ENCODE measurements around the gene SLC35E4. TPM values are rescaled to one million over a fixed set of nuclear protein-coding genes. Genes with fewer than 3 reads are reported as not detected.

Gene SLC35E4
- total and polyA plus RNA-seq, 2 experiments from 2014 or later, result 2.6 to 11.3 TPM

DNA sequence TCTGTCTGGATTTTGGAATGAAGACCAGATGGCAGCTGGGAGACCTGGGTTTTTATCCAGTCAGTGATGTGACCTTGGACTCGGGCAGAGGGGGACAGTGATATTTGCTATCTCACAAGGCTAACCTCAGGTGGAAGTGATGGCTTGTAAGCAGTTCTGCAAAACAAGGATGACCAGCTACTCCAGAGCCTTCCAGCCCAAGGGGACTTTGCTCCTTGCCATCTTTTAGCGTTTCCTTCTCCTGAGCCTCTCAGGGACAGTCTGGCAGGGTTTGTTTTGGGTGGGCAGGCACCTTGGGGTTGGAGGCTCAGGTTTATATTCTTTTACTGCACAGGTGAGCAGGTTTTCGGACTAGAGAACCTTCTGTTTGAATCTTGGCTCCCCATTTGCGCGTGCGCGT lies 49.6 kb downstream of the SLC35E4 start:
- Histone ChIP-seq H3K36me3 (ENCODE audit: insufficient read depth) (no peaks in the 10 kb centered on the region), H4K20me1 (replicated peaks; ENCODE audit: insufficient read depth) (no peaks in the 10 kb centered on the region), H3K27ac (ENCODE audit: low read depth) (no peak overlapping the region), H3K27me3 (ENCODE audit: insufficient read depth) (no peaks in the 10 kb centered on the region), H3K4me3 (no peak overlapping the region), H3K9me2 (ENCODE audit: insufficient read depth) (no peaks in the 10 kb centered on the region), H3K79me2 (replicated peaks; ENCODE audit: insufficient read depth) (no peaks in the 10 kb centered on the region), H3K4me2 (no peak overlapping the region), H3F3A (replicated peaks; ENCODE audit: low read depth) (no peaks in the 10 kb centered on the region), H3K4me1 (ENCODE audit: insufficient read depth) (peaks cover 15% of the 10 kb centered on the region; the same call in 1 of the 2 replicates), H2AFZ (peak overlapping the region; percentile 39; the same call in 1 of the 2 replicates)
- H3K27me3 Mint-ChIP-seq (ENCODE audit: insufficient read depth, low read depth, poor library complexity), result peaks cover 5% of the 10 kb centered on the region
- no peak overlapping the region for H3K27ac Mint-ChIP-seq
- no peaks in the 10 kb centered on the region for H3K9me3 Mint-ChIP-seq
- DNase-seq (ENCODE audit: low spot score), result no peak
- no peak for ATAC-seq
- H3K4me3 Mint-ChIP-seq, result no peak overlapping the region
- H3K36me3 Mint-ChIP-seq (ENCODE audit: low read depth), result no peaks in the 10 kb centered on the region
- TF ChIP-seq JUNB (IDR thresholded peaks at IDR 0.05; ENCODE audit: unreplicated experiment) (no peak), ZNF331 (CRISPR knock-in tag; IDR thresholded peaks at IDR 0.05; ENCODE audit: low read depth) (no peak), POLR2AphosphoS5 (IDR thresholded peaks at IDR 0.05; ENCODE audit: low read depth) (no peak), CREB1 (CRISPR knock-in tag; IDR thresholded peaks at IDR 0.05; ENCODE audit: low read depth) (no peak), EZH2phosphoT487 (IDR thresholded peaks at IDR 0.05; ENCODE audit: unreplicated experiment) (no peak), NANOG (IDR thresholded peaks at IDR 0.05; ENCODE audit: borderline replicate concordance) (no peak)
- TF ChIP-seq, protein P1, sequence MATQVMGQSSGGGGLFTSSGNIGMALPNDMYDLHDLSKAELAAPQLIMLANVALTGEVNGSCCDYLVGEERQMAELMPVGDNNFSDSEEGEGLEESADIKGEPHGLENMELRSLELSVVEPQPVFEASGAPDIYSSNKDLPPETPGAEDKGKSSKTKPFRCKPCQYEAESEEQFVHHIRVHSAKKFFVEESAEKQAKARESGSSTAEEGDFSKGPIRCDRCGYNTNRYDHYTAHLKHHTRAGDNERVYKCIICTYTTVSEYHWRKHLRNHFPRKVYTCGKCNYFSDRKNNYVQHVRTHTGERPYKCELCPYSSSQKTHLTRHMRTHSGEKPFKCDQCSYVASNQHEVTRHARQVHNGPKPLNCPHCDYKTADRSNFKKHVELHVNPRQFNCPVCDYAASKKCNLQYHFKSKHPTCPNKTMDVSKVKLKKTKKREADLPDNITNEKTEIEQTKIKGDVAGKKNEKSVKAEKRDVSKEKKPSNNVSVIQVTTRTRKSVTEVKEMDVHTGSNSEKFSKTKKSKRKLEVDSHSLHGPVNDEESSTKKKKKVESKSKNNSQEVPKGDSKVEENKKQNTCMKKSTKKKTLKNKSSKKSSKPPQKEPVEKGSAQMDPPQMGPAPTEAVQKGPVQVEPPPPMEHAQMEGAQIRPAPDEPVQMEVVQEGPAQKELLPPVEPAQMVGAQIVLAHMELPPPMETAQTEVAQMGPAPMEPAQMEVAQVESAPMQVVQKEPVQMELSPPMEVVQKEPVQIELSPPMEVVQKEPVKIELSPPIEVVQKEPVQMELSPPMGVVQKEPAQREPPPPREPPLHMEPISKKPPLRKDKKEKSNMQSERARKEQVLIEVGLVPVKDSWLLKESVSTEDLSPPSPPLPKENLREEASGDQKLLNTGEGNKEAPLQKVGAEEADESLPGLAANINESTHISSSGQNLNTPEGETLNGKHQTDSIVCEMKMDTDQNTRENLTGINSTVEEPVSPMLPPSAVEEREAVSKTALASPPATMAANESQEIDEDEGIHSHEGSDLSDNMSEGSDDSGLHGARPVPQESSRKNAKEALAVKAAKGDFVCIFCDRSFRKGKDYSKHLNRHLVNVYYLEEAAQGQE (IDR thresholded peaks at IDR 0.05; ENCODE audit: unreplicated experiment), result no peak
- peaks cover 15% of the 10 kb centered on the region for H3K4me1 Mint-ChIP-seq

DNA sequence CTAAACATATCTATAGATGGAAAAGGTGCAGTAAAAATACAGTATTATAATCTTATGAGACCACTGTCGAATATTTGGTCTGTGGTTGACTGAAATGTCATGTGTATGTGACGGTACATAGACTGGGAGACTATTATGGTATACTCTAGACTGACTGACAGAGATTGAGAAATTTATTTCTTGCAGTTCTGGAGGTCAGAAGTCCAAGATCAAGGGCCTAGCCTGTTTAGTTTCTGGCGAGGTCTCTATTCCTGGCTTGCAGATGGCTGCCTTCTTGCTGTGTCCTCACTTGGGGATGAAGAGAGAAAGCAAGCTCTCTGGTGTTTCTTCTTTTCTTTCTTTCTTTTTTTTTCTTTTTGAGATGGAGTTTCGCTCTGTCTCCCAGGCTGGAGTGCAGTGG lies 51.8 kb downstream of the SLC35E4 start:
- no peak overlapping the region for H3K4me2 ChIP-seq
- H3K4me1 Mint-ChIP-seq, result 0 out of 3 replicates have a peak, but pooled peaks cover 2% of the 10 kb centered on the region
- H3K9me2 ChIP-seq (ENCODE audit: insufficient read depth), result no peaks in the 10 kb centered on the region
- TF ChIP-seq STAT1 (IDR thresholded peaks at IDR 0.05; ENCODE audit: unreplicated experiment), result no peak
- H2AFZ ChIP-seq, result no peak overlapping the region
- H3K36me3 Mint-ChIP-seq (ENCODE audit: low read depth), result no peaks in the 10 kb centered on the region
- DNase-seq (ENCODE audit: low spot score) (no peak), ATAC-seq (no peak)
- H3K4me3 Mint-ChIP-seq, result no peak overlapping the region
- H4K20me1 ChIP-seq (replicated peaks; ENCODE audit: insufficient read depth), result no peaks in the 10 kb centered on the region
- H3K27ac Mint-ChIP-seq, result no peak overlapping the region
- H3K4me3 ChIP-seq, result no peak overlapping the region
- no peaks in the 10 kb centered on the region for H3K36me3 ChIP-seq (ENCODE audit: insufficient read depth)
- no peaks in the 10 kb centered on the region for H3K9me3 Mint-ChIP-seq
- H3F3A ChIP-seq (replicated peaks; ENCODE audit: low read depth), result no peaks in the 10 kb centered on the region
- no peak overlapping the region for H3K27ac ChIP-seq (ENCODE audit: low read depth)
- H3K79me2 ChIP-seq (replicated peaks; ENCODE audit: insufficient read depth), result no peaks in the 10 kb centered on the region
- peaks cover 4% of the 10 kb centered on the region for H3K27me3 Mint-ChIP-seq (ENCODE audit: insufficient read depth, low read depth, poor library complexity)
- no peaks in the 10 kb centered on the region for H3K4me1 ChIP-seq (ENCODE audit: insufficient read depth)
- H3K27me3 ChIP-seq (ENCODE audit: insufficient read depth), result no peaks in the 10 kb centered on the region

DNA sequence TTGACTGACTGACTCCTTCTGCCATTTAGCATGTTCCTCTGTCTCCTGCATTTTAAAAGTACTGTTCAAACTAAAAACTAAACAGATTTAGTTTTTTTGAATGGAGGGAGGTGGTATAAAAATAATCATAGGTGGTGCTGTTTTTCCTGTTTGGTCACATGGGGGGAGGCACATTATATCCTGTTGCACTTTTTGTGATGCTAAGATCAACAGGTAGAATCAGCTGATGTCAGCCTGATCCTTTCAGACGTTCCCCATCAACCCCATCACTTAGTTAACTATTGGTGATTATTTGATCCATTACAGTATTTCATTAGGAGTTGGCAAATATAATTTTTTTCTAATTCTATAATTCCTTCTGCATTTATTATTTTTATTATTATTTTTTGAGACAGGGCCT lies 54.0 kb downstream of the SLC35E4 start:
- no peaks in the 10 kb centered on the region for H3K36me3 Mint-ChIP-seq (ENCODE audit: low read depth)
- Histone ChIP-seq H3K79me2 (replicated peaks; ENCODE audit: insufficient read depth) (no peaks in the 10 kb centered on the region), H3K36me3 (ENCODE audit: insufficient read depth) (no peaks in the 10 kb centered on the region), H3K4me2 (no peak overlapping the region), H2AFZ (no peak overlapping the region), H3K4me3 (no peak overlapping the region), H4K20me1 (replicated peaks; ENCODE audit: insufficient read depth) (no peaks in the 10 kb centered on the region), H3K27me3 (ENCODE audit: insufficient read depth) (no peaks in the 10 kb centered on the region), H3K4me1 (ENCODE audit: insufficient read depth) (no peaks in the 10 kb centered on the region), H3F3A (replicated peaks; ENCODE audit: low read depth) (no peaks in the 10 kb centered on the region), H3K9me2 (ENCODE audit: insufficient read depth) (no peaks in the 10 kb centered on the region), H3K27ac (ENCODE audit: low read depth) (no peak overlapping the region)
- H3K4me3 Mint-ChIP-seq, result no peak overlapping the region
- DNase-seq (ENCODE audit: low spot score), result no peak
- H3K27ac Mint-ChIP-seq, result no peak overlapping the region
- H3K27me3 Mint-ChIP-seq (ENCODE audit: insufficient read depth, low read depth, poor library complexity), result peaks cover 7% of the 10 kb centered on the region
- ATAC-seq, result no peak
- no peaks in the 10 kb centered on the region for H3K9me3 Mint-ChIP-seq
- H3K4me1 Mint-ChIP-seq, result peaks cover 2% of the 10 kb centered on the region; the same call in 1 of the 3 replicates
- TF ChIP-seq STAT1 (IDR thresholded peaks at IDR 0.05; ENCODE audit: unreplicated experiment) (no peak), ZNF114 (CRISPR knock-in tag; IDR thresholded peaks at IDR 0.05) (no peak), CREB1 (CRISPR knock-in tag; IDR thresholded peaks at IDR 0.05; ENCODE audit: low read depth) (no peak), JUNB (IDR thresholded peaks at IDR 0.05; ENCODE audit: unreplicated experiment) (no peak), EZH2phosphoT487 (IDR thresholded peaks at IDR 0.05; ENCODE audit: unreplicated experiment) (no peak)
- TF ChIP-seq, protein P1 (IDR thresholded peaks at IDR 0.05; ENCODE audit: unreplicated experiment), result no peak
- TF ChIP-seq, protein P2, sequence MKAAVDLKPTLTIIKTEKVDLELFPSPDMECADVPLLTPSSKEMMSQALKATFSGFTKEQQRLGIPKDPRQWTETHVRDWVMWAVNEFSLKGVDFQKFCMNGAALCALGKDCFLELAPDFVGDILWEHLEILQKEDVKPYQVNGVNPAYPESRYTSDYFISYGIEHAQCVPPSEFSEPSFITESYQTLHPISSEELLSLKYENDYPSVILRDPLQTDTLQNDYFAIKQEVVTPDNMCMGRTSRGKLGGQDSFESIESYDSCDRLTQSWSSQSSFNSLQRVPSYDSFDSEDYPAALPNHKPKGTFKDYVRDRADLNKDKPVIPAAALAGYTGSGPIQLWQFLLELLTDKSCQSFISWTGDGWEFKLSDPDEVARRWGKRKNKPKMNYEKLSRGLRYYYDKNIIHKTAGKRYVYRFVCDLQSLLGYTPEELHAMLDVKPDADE (IDR thresholded peaks at IDR 0.05), result no peak
